Ishikawa (cell line): Measurements from ENCODE around the gene GTSE1.

Experiments
- RAD21 ChIP-seq: IDR thresholded peaks from 2 replicates; pipeline ENCODE4 v1.6.1; 2012; ENCODE audit warnings: low read depth
- TAF1 ChIP-seq: IDR thresholded peaks from 2 replicates; pipeline ENCODE4 v1.6.1; 2012; ENCODE audit warnings: low read depth, mild to moderate bottlenecking
- TF ChIP-seq, protein P1 (sequence below): IDR thresholded peaks from 2 replicates; pipeline ENCODE4 v1.6.1; 2012; ENCODE audit warnings: low read depth, mild to moderate bottlenecking

DNA sequence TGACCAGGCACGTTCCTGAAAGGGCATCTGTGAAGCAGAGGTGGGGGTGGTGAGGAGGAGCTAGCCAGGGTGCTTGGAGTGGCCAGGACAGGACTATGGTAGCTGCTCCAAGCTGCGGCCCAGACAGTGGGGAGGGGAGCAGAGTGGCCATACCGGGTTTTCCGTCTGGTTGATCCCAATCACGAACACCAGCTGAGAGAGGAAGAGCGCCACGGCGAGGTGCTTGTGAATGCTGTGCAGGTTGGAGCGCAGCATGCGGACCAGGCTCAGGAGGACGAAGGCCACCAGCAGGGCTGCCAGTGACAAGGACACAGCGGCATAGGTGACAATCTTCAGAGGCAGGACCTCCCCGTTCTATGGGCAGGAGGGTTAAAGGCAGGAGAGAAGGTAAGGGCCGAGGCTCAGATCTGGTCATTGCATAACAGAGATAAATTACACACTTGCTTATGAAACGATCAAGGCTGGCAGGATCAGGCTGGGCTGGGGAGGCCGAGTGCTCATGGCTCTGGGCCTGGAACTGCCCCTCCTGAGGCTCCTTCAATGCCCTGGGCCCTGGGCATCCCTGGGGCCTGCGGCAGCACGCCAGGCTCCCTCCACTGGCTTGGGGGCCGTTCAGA lies 80.3 kb downstream of the GTSE1 start:
- TF ChIP-seq RAD21 (0 out of 2 replicates have a peak, but pooled peaks have one; percentile 8), TAF1 (no peak)
- TF ChIP-seq, protein P1, sequence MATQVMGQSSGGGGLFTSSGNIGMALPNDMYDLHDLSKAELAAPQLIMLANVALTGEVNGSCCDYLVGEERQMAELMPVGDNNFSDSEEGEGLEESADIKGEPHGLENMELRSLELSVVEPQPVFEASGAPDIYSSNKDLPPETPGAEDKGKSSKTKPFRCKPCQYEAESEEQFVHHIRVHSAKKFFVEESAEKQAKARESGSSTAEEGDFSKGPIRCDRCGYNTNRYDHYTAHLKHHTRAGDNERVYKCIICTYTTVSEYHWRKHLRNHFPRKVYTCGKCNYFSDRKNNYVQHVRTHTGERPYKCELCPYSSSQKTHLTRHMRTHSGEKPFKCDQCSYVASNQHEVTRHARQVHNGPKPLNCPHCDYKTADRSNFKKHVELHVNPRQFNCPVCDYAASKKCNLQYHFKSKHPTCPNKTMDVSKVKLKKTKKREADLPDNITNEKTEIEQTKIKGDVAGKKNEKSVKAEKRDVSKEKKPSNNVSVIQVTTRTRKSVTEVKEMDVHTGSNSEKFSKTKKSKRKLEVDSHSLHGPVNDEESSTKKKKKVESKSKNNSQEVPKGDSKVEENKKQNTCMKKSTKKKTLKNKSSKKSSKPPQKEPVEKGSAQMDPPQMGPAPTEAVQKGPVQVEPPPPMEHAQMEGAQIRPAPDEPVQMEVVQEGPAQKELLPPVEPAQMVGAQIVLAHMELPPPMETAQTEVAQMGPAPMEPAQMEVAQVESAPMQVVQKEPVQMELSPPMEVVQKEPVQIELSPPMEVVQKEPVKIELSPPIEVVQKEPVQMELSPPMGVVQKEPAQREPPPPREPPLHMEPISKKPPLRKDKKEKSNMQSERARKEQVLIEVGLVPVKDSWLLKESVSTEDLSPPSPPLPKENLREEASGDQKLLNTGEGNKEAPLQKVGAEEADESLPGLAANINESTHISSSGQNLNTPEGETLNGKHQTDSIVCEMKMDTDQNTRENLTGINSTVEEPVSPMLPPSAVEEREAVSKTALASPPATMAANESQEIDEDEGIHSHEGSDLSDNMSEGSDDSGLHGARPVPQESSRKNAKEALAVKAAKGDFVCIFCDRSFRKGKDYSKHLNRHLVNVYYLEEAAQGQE, result peak; percentile 62
